H1 (cell line): ENCODE results near the gene CRTC3. TPM values are rescaled to one million over a fixed set of nuclear protein-coding genes. Genes with fewer than 3 reads are reported as not detected.

Experiments
- CTCF ChIA-PET: fragments of 300-600 bp; sonication (Branson Sonifier 250); formaldehyde crosslinking; loops from one replicate; lab custom pipeline; 2021; ENCODE audit not compliant: partially characterized antibody; lab: Charles Lee
- POLR2A ChIA-PET: fragments of 300-600 bp; sonication (Branson Sonifier 250); formaldehyde crosslinking; loops from one replicate; lab custom pipeline; 2021; ENCODE audit warnings: inconsistent platforms; ENCODE audit not compliant: partially characterized antibody; lab: Charles Lee
- DNase-seq, 2 experiments: peaks; one replicate each; pipeline versions ENCODE4 v3.0.0 to v3.0.0-alpha.2; 2010 to 2022; ENCODE audit warnings: low spot score in 2 of 2, low read depth in 1 of 2, mixed read lengths in 1 of 2
- FAIRE-seq: peaks from 2 replicates; lab custom pipeline; 2011; peaks lifted over from hg19 to GRCh38; lab: Jason Lieb, UNC
- H2AFZ ChIP-seq: 2 replicates; pipeline ENCODE4 v1.8.1; 2012; ENCODE audit warnings: low read length, inconsistent platforms
- H2AK5ac ChIP-seq: 2 replicates; pipeline ENCODE4 v1.6.1; 2013; ENCODE audit warnings: low read depth, low read length
- H2BK120ac ChIP-seq: replicated peaks from 2 replicates; pipeline ENCODE3; 2013; ENCODE audit warnings: low read depth, low read length, inconsistent platforms
- H2BK12ac ChIP-seq: 2 replicates; pipeline ENCODE4 v1.6.1; 2013; ENCODE audit warnings: low read depth, low read length
- H2BK15ac ChIP-seq: 2 replicates; pipeline ENCODE4 v1.6.1; 2013; ENCODE audit warnings: low read length
- H2BK20ac ChIP-seq: 2 replicates; pipeline ENCODE4 v1.6.1; 2013; ENCODE audit warnings: low read length
- H2BK5ac ChIP-seq: 2 replicates; pipeline ENCODE4 v1.6.1; 2013; ENCODE audit warnings: low read depth, low read length
- H3K14ac ChIP-seq: 2 replicates; pipeline ENCODE4 v1.6.1; 2013; ENCODE audit warnings: inconsistent platforms; ENCODE audit not compliant: insufficient read length
- H3K18ac ChIP-seq: 2 replicates; pipeline ENCODE4 v1.6.1; 2013; ENCODE audit warnings: low read length; ENCODE audit errors: extremely low read depth
- H3K23ac ChIP-seq: 2 replicates; pipeline ENCODE4 v1.6.1; 2013; ENCODE audit warnings: inconsistent platforms; ENCODE audit not compliant: insufficient read length
- H3K23me2 ChIP-seq: 2 replicates; pipeline ENCODE4 v1.6.1; 2013; ENCODE audit warnings: low read depth, low read length
- H3K27ac ChIP-seq: 2 replicates; pipeline ENCODE4 v1.6.1; 2011; ENCODE audit warnings: low read depth, low read length, inconsistent platforms
- H3K27me3 ChIP-seq, 4 experiments: replicated peaks in 1 of 4; 1 replicate in 1 of 4; 2 replicates in 3 of 4; pipeline versions ENCODE4 v1.6.1 to v1.8.1; 2011 to 2013; ENCODE audit warnings: low read length in 3 of 4, mild to moderate bottlenecking in 3 of 4, inconsistent platforms in 2 of 4, mixed read lengths in 2 of 4, moderate library complexity in 1 of 4; ENCODE audit not compliant: control insufficient read depth in 3 of 4, insufficient read depth in 3 of 4; ENCODE audit errors: extremely low read depth in 1 of 4
- H3K36me3 ChIP-seq, 4 experiments: 2 replicates each; pipeline versions ENCODE4 v1.6.1 to v1.8.1; 2011 to 2013; ENCODE audit warnings: mild to moderate bottlenecking in 4 of 4, low read length in 3 of 4, moderate library complexity in 2 of 4, control low read depth in 1 of 4, inconsistent platforms in 1 of 4; ENCODE audit not compliant: insufficient read depth in 4 of 4, control insufficient read depth in 2 of 4
- H3K4ac ChIP-seq: replicated peaks from 2 replicates; pipeline ENCODE3; 2013; ENCODE audit warnings: low read length, low read depth, mixed read lengths, inconsistent platforms; ENCODE audit not compliant: insufficient read length
- H3K4me1 ChIP-seq, 4 experiments: replicated peaks in 1 of 4; 1 replicate in 1 of 4; 2 replicates in 3 of 4; pipeline versions ENCODE4 v1.6.1 to v1.8.1; 2011 to 2013; ENCODE audit warnings: low read length in 3 of 4, inconsistent platforms in 2 of 4, mixed read lengths in 1 of 4; ENCODE audit not compliant: insufficient read depth in 4 of 4, control insufficient read depth in 3 of 4
- H3K4me2 ChIP-seq, 2 experiments: 2 replicates each; pipeline versions ENCODE4 v1.6.1 to v1.8.1; 2011 to 2013; ENCODE audit warnings: low read depth in 2 of 2, low read length in 2 of 2, control low read depth in 1 of 2, inconsistent platforms in 1 of 2, mild to moderate bottlenecking in 1 of 2; ENCODE audit not compliant: insufficient read depth in 1 of 2
- H3K4me3 ChIP-seq, 4 experiments: fragments of 200-600, 300-600 bp in 1 of 4; sonication (generic), shearing (Covaris generic), sonication (Bioruptor Twin) in 1 of 4; 2 replicates each; pipeline versions ENCODE4 v1.5.1 to v1.8.1; 2011 to 2016; ENCODE audit warnings: low read length in 4 of 4, low read depth in 3 of 4, control low read depth in 2 of 4, inconsistent platforms in 2 of 4, mild to moderate bottlenecking in 2 of 4, mixed read lengths in 1 of 4, moderate library complexity in 1 of 4; ENCODE audit not compliant: insufficient read depth in 2 of 4; ENCODE audit errors: extremely low read depth in 1 of 4
- H3K56ac ChIP-seq: replicated peaks from 2 replicates; pipeline ENCODE3; 2013; ENCODE audit warnings: low read depth, mild to moderate bottlenecking, mixed read lengths, low read length, inconsistent platforms; ENCODE audit not compliant: insufficient read length
- H3K79me1 ChIP-seq: 2 replicates; pipeline ENCODE4 v1.6.1; 2013; ENCODE audit warnings: low read depth, low read length, control low read depth
- H3K79me2 ChIP-seq, 2 experiments: 2 replicates each; pipeline versions ENCODE4 v1.6.1 to v1.8.1; 2012 to 2013; ENCODE audit warnings: low read length in 2 of 2, mild to moderate bottlenecking in 2 of 2, inconsistent platforms in 1 of 2; ENCODE audit not compliant: insufficient read depth in 2 of 2, control insufficient read depth in 1 of 2
- H3K9ac ChIP-seq, 4 experiments: replicated peaks in 1 of 4; 1 replicate in 1 of 4; 2 replicates in 3 of 4; pipeline versions ENCODE4 v1.6.1 to v1.8.1; 2011 to 2013; ENCODE audit warnings: low read depth in 3 of 4, low read length in 3 of 4, control low read depth in 2 of 4, mild to moderate bottlenecking in 2 of 4, moderate library complexity in 2 of 4, inconsistent platforms in 1 of 4; ENCODE audit errors: extremely low read depth in 1 of 4
- H3K9me3 ChIP-seq, 2 experiments: 2 replicates each; pipeline versions ENCODE4 v1.6.1 to v1.8.1; 2012 to 2013; ENCODE audit warnings: mild to moderate bottlenecking in 2 of 2, moderate library complexity in 2 of 2, control low read depth in 1 of 2, inconsistent platforms in 1 of 2, low read depth in 1 of 2, low read length in 1 of 2, mixed read lengths in 1 of 2; ENCODE audit not compliant: insufficient read depth in 2 of 2
- H4K20me1 ChIP-seq, 2 experiments: replicated peaks in 1 of 2; 2 replicates each; pipeline versions ENCODE3 to v1.8.1; 2011 to 2013; ENCODE audit warnings: inconsistent platforms in 2 of 2, low read length in 2 of 2, mild to moderate bottlenecking in 1 of 2; ENCODE audit not compliant: insufficient read depth in 2 of 2, control insufficient read depth in 1 of 2
- H4K5ac ChIP-seq: 2 replicates; pipeline ENCODE4 v1.6.1; 2013; ENCODE audit warnings: low read length, low read depth, mixed read lengths, inconsistent platforms; ENCODE audit not compliant: insufficient read length
- H4K8ac ChIP-seq: 2 replicates; pipeline ENCODE4 v1.8.0; 2013; ENCODE audit warnings: mild to moderate bottlenecking, moderate library complexity, low read length, inconsistent platforms; ENCODE audit not compliant: insufficient read depth; ENCODE audit errors: extremely low read depth
- H4K91ac ChIP-seq: replicated peaks from 2 replicates; pipeline ENCODE3; 2013; ENCODE audit warnings: low read length, mixed read lengths, inconsistent platforms; ENCODE audit not compliant: insufficient read length
- CEBPB ChIP-seq: IDR thresholded peaks from 2 replicates; pipeline ENCODE4 v1.6.1; 2012; ENCODE audit warnings: low read depth, low read length
- FOSL1 ChIP-seq: IDR thresholded peaks from 2 replicates; pipeline ENCODE4 v1.6.1; 2011; ENCODE audit warnings: mild to moderate bottlenecking, low read depth, low read length, moderate library complexity; ENCODE audit not compliant: insufficient read depth
- HDAC2 ChIP-seq, 2 experiments: fragments of 300-600 bp in 1 of 2; sonication (generic) in 1 of 2; IDR thresholded peaks; 2 replicates each; pipeline ENCODE4 v1.6.1; 2011 to 2012; ENCODE audit warnings: low read depth in 2 of 2, low read length in 2 of 2, mild to moderate bottlenecking in 2 of 2, moderate library complexity in 2 of 2, borderline replicate concordance in 1 of 2, inconsistent platforms in 1 of 2
- POU5F1 ChIP-seq: IDR thresholded peaks from 2 replicates; pipeline ENCODE4 v1.6.1; 2011; ENCODE audit warnings: low read depth, mild to moderate bottlenecking, low read length, moderate library complexity
- RFX5 ChIP-seq: IDR thresholded peaks from 2 replicates; pipeline ENCODE4 v1.6.1; 2011; ENCODE audit warnings: low read depth, low read length, improper control_type of control experiment, borderline replicate concordance
- SIX5 ChIP-seq: IDR thresholded peaks from 2 replicates; pipeline ENCODE4 v1.6.1; 2011; ENCODE audit warnings: mild to moderate bottlenecking, low read depth, low read length
- TBP ChIP-seq: IDR thresholded peaks from 2 replicates; pipeline ENCODE4 v1.6.1; 2011; ENCODE audit warnings: low read depth, low read length, improper control_type of control experiment
- TCF12 ChIP-seq: IDR thresholded peaks from 2 replicates; pipeline ENCODE4 v1.6.1; 2011; ENCODE audit warnings: low read depth, mild to moderate bottlenecking, low read length
- WGBS, 2 experiments: shearing (Covaris generic) in 1 of 2; methylation state at CpG; one replicate each; pipeline versions ENCODE4 v1.1.6 to v1.1.7; 2013 to 2015; ENCODE audit warnings: low lambda C conversion rate in 2 of 2, mixed read lengths in 2 of 2, inconsistent platforms in 1 of 2, low coverage in 1 of 2, missing lambda C conversion rate in 1 of 2; ENCODE audit not compliant: insufficient replicate concordance in 2 of 2, insufficient coverage in 1 of 2, insufficient read length in 1 of 2; ENCODE audit errors: extremely low coverage in 1 of 2, missing lambda C conversion rate in 1 of 2; 5-methylcytosine and 5-hydroxymethylcytosine counted together
- polyA plus RNA-seq, 7 experiments: library from polyadenylated mRNA; depleted of rRNA in 3 of 7; stranded (reverse) in 5 of 7; unstranded in 2 of 7; fragments of >200 nt in 5 of 7; fragments of 200-250 nt in 2 of 7; gene quantifications; 1 replicate in 5 of 7; 2 replicates in 1 of 7; 4 replicates in 1 of 7; pipeline versions ENCODE4 v1.2.1 to v1.2.3, GENCODE V29; 2011 to 2013; ENCODE audit warnings: missing spikeins in 2 of 7, mixed read lengths in 2 of 7
- total RNA-seq: library from RNA; stranded (reverse); fragmentation: NEBNext Ultra II Directional; extraction: Animal tissue kit (Norgen Biotek cat#: 25700); gene quantifications from 2 replicates; pipeline ENCODE4 v1.2.1, GENCODE V29; 2021
- TF ChIP-seq, protein P1 (sequence below), 3 experiments: IDR thresholded peaks; 1 replicate in 2 of 3; 2 replicates in 1 of 3; pipeline versions ENCODE4 v1.5.1 to v1.6.1; 2011; ENCODE audit warnings: low read length in 3 of 3, mild to moderate bottlenecking in 3 of 3, inconsistent platforms in 2 of 3, low read depth in 1 of 3, moderate library complexity in 1 of 3; ENCODE audit not compliant: insufficient read depth in 1 of 3; ENCODE audit errors: control extremely low read depth in 1 of 3
- TF ChIP-seq, protein P2 (sequence below): IDR thresholded peaks from 2 replicates; pipeline ENCODE4 v1.6.1; 2012; ENCODE audit warnings: low read length, inconsistent platforms

CRTC3 gene
- total and polyA plus RNA-seq, 2 of the 8 experiments (the other 6 are each of a cell fraction or from before 2014, with no cell fraction given), result 5.0 to 5.3 TPM

DNA sequence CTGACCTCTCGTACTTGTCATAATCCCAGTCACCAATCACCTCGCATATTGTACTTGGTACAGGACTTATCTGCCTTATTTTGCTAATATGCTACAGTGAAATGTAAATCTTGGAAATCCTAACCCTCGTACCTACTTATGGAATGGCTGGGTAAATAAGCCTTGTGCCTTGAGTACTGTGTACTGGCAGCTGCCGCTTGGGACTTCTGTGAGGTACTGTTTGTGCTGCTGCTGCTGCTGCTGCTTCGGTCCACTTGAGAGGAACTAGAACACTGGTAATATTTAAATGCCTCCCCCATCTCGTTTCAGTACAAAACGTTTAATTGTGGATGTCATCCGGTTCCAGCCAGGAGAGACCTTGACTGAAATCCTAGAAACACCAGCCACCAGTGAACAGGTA, 42.5 kb upstream of the CRTC3 start:
- Histone ChIP-seq H3K18ac (no peak overlapping the region), H3K4me3 (no peak overlapping the region), H3K23ac (no peak overlapping the region), H3K9me3 (no peaks in the 10 kb centered on the region), H3K56ac (no peak overlapping the region), H2BK120ac (no peak overlapping the region), H3K14ac (no peak overlapping the region), H2BK20ac (no peak overlapping the region), H4K20me1 (peaks cover 0 to 3% of the 10 kb centered on the region in 2 experiments), H2BK5ac (no peak overlapping the region), H3K27me3 (no peaks in the 10 kb centered on the region), H3K23me2 (no peaks in the 10 kb centered on the region), H3K4me1 (no peaks in the 10 kb centered on the region), H2AK5ac (no peak overlapping the region), H3K36me3 (peaks cover 20 to 76% (median 48%) of the 10 kb centered on the region in 4 experiments), H3K79me2 (no peaks in the 10 kb centered on the region), H4K5ac (no peak overlapping the region), H3K79me1 (no peaks in the 10 kb centered on the region), H3K9ac (no peak overlapping the region), H2BK12ac (no peak overlapping the region), H3K4ac (no peak overlapping the region), H2AFZ (no peak overlapping the region), H3K27ac (no peak overlapping the region), H3K4me2 (no peak overlapping the region), H4K91ac (no peak overlapping the region), H4K8ac (no peak overlapping the region; the same call in 1 of the 2 replicates), H2BK15ac (no peak overlapping the region)
- no peak for DNase-seq
- POLR2A ChIA-PET, result no interaction called here
- CTCF ChIA-PET, result interaction anchor here (9.5 kb wide), 1 partner anchor 165 kb away, joined by 175 read pairs; no protein-coding TSS in a partner anchor
- whole genome bisulfite sequencing, 2 experiments, result 83% methylated on average over 8 of the region's 8 CpGs; no CpG with 5 or more reads in 1 of the 2 experiments
- no peak for FAIRE-seq
- no peak for TF ChIP-seq SIX5
- no peak for TF ChIP-seq FOSL1
- TF ChIP-seq CEBPB, result no peak
- TF ChIP-seq, protein P1, sequence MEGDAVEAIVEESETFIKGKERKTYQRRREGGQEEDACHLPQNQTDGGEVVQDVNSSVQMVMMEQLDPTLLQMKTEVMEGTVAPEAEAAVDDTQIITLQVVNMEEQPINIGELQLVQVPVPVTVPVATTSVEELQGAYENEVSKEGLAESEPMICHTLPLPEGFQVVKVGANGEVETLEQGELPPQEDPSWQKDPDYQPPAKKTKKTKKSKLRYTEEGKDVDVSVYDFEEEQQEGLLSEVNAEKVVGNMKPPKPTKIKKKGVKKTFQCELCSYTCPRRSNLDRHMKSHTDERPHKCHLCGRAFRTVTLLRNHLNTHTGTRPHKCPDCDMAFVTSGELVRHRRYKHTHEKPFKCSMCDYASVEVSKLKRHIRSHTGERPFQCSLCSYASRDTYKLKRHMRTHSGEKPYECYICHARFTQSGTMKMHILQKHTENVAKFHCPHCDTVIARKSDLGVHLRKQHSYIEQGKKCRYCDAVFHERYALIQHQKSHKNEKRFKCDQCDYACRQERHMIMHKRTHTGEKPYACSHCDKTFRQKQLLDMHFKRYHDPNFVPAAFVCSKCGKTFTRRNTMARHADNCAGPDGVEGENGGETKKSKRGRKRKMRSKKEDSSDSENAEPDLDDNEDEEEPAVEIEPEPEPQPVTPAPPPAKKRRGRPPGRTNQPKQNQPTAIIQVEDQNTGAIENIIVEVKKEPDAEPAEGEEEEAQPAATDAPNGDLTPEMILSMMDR (IDR thresholded peaks at IDR 0.05; ENCODE audit: control extremely low read depth in 1 of 3, insufficient read depth in 1 of 3, low read depth in 1 of 3, low read length in 3 of 3), result no peak
- TF ChIP-seq HDAC2 (IDR thresholded peaks at IDR 0.05; ENCODE audit: borderline replicate concordance in 1 of 2, low read depth in 2 of 2, low read length in 2 of 2), result no peak
- TF ChIP-seq, protein P2, sequence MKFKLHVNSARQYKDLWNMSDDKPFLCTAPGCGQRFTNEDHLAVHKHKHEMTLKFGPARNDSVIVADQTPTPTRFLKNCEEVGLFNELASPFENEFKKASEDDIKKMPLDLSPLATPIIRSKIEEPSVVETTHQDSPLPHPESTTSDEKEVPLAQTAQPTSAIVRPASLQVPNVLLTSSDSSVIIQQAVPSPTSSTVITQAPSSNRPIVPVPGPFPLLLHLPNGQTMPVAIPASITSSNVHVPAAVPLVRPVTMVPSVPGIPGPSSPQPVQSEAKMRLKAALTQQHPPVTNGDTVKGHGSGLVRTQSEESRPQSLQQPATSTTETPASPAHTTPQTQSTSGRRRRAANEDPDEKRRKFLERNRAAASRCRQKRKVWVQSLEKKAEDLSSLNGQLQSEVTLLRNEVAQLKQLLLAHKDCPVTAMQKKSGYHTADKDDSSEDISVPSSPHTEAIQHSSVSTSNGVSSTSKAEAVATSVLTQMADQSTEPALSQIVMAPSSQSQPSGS, result no peak
- TF ChIP-seq TBP, result no peak
- TF ChIP-seq POU5F1, result no peak
- TF ChIP-seq TCF12, result no peak
- TF ChIP-seq RFX5, result no peak
